ENCODE data around the gene PYROXD2. TPM values are rescaled to one million over a fixed set of nuclear protein-coding genes. Genes with fewer than 3 reads are reported as not detected.

Gene PYROXD2
- total and polyA plus RNA-seq, 2 experiments from 2014 or later: 12.1 to 13.8 TPM

DNA sequence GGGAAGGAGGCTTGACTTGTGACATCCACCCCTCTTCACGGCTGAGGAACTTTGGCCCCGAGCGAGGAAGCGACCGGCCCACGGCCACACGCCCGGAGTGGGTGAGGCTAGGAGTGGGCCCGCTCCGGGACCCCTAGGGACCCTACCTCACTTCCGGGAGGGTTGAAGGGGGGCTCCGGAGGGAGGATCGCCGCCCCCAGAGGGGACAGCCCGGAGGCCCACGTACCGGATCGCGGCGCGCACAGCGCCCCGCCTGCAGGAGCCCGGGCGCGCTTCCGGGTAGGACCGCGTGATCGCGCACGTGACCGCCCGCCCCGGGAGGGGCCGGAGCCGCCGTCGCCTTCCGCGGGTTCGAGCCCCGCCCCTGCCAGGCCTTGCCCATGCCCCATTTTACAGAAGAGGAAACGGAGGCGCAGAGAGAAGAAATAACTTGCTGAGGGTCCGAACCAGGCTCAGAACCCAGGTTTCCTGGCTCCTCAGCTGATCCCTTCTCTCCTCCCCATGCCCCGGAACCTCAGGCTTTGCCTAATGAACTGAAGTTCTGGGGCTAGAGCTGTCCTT is 31.8 kb upstream of the PYROXD2 start, which contains the start of gene HPS1:
HPS1 (minus strand) TSS at position 275 of the 561 bp plus-strand sequence. CDS start 3,695 bp downstream, outside the sequence.
- Histone ChIP-seq H3K27me3 (replicated peaks; ENCODE audit: insufficient read depth) (no peaks in the 10 kb centered on the region), H3F3A (ENCODE audit: insufficient read depth) (no peaks in the 10 kb centered on the region), H3K9ac (peak within 1 kb of the TSS; percentile 95), H3K4me3 (peak within 1 kb of the TSS; percentile 84), H3K4me2 (ENCODE audit: unreplicated experiment) (peak within 1 kb of the TSS; percentile 84), H3K36me3 (ENCODE audit: low read depth) (peaks cover 10% of the 10 kb centered on the region), H2AFZ (peak within 1 kb of the TSS; percentile 97), H4K20me1 (ENCODE audit: insufficient read depth) (no peaks in the 10 kb centered on the region), H3K9me2 (ENCODE audit: insufficient read depth) (no peaks in the 10 kb centered on the region), H3K9me3 (ENCODE audit: low read depth) (no peaks in the 10 kb centered on the region), H3K4me1 (ENCODE audit: insufficient read depth) (peaks cover 13% of the 10 kb centered on the region), H3K27ac (peak within 1 kb of the TSS; percentile 63), H3K79me2 (ENCODE audit: insufficient read depth) (peaks cover 19% of the 10 kb centered on the region)
- TF ChIP-seq EZH2 (IDR thresholded peaks at IDR 0.05; ENCODE audit: insufficient read depth, poor library complexity, severe bottlenecking) (no peak), EZH2phosphoT487 (IDR thresholded peaks at IDR 0.05; ENCODE audit: insufficient read depth, low read depth) (no peak)
- peak; percentile 93 for DNase-seq
- in situ Hi-C loops (cut with MboI): no loop called here
- WGBS, 2 experiments (ENCODE audit: low coverage in 1 of 2, low lambda C conversion rate in 2 of 2, missing lambda C conversion rate in 2 of 2): 2 to 3% methylated on average over 43 to 45 of the region's 47 CpGs

GRCh38 chr10:98446151-98446660 is 31.2 kb upstream of the PYROXD2 start:
- TF ChIP-seq EZH2phosphoT487 (IDR thresholded peaks at IDR 0.05; ENCODE audit: insufficient read depth, low read depth): no peak
- no peak for TF ChIP-seq EZH2 (IDR thresholded peaks at IDR 0.05; ENCODE audit: insufficient read depth, poor library complexity, severe bottlenecking)
- peaks cover 19% of the 10 kb centered on the region for H3K79me2 ChIP-seq (ENCODE audit: insufficient read depth)
- no peaks in the 10 kb centered on the region for H4K20me1 ChIP-seq (ENCODE audit: insufficient read depth)
- H3K9ac ChIP-seq: peak overlapping the region; percentile 95
- H3K4me1 ChIP-seq (ENCODE audit: insufficient read depth): peaks cover 13% of the 10 kb centered on the region
- peak overlapping the region; percentile 84 for H3K4me2 ChIP-seq (ENCODE audit: unreplicated experiment)
- DNase-seq: peak; percentile 75
- peak overlapping the region; percentile 63 for H3K27ac ChIP-seq
- no peaks in the 10 kb centered on the region for H3K9me2 ChIP-seq (ENCODE audit: insufficient read depth)
- H2AFZ ChIP-seq: peak overlapping the region; percentile 97
- WGBS, 2 experiments (ENCODE audit: low coverage in 1 of 2, low lambda C conversion rate in 2 of 2, missing lambda C conversion rate in 2 of 2): 2 to 5% methylated on average over 23 to 28 of the region's 28 CpGs
- in situ Hi-C loops (cut with MboI): no loop called here
- no peaks in the 10 kb centered on the region for H3F3A ChIP-seq (ENCODE audit: insufficient read depth)
- H3K36me3 ChIP-seq (ENCODE audit: low read depth): peaks cover 15% of the 10 kb centered on the region
- H3K4me3 ChIP-seq: peak overlapping the region; percentile 84
- H3K9me3 ChIP-seq (ENCODE audit: low read depth): no peaks in the 10 kb centered on the region
- no peaks in the 10 kb centered on the region for H3K27me3 ChIP-seq (replicated peaks; ENCODE audit: insufficient read depth)

GRCh38 chr10:98445200-98445812 is 30.3 kb upstream of the PYROXD2 start:
- TF ChIP-seq EZH2 (IDR thresholded peaks at IDR 0.05; ENCODE audit: insufficient read depth, poor library complexity, severe bottlenecking) (no peak), EZH2phosphoT487 (IDR thresholded peaks at IDR 0.05; ENCODE audit: insufficient read depth, low read depth) (no peak)
- Histone ChIP-seq H3K9me3 (ENCODE audit: low read depth) (no peaks in the 10 kb centered on the region), H3F3A (ENCODE audit: insufficient read depth) (no peaks in the 10 kb centered on the region), H3K4me1 (ENCODE audit: insufficient read depth) (peaks cover 13% of the 10 kb centered on the region), H4K20me1 (ENCODE audit: insufficient read depth) (no peaks in the 10 kb centered on the region), H3K4me2 (ENCODE audit: unreplicated experiment) (peak overlapping the region; percentile 84), H2AFZ (no peak overlapping the region), H3K27ac (no peak overlapping the region), H3K9ac (peak overlapping the region; percentile 95), H3K79me2 (ENCODE audit: insufficient read depth) (peaks cover 19% of the 10 kb centered on the region), H3K4me3 (peak overlapping the region; percentile 84), H3K27me3 (replicated peaks; ENCODE audit: insufficient read depth) (no peaks in the 10 kb centered on the region), H3K36me3 (ENCODE audit: low read depth) (peaks cover 20% of the 10 kb centered on the region), H3K9me2 (ENCODE audit: insufficient read depth) (no peaks in the 10 kb centered on the region)
- in situ Hi-C loops (cut with MboI): no loop called here
- DNase-seq: no peak
- WGBS, 2 experiments (ENCODE audit: low coverage in 1 of 2, low lambda C conversion rate in 2 of 2, missing lambda C conversion rate in 2 of 2): 42 to 53% methylated on average over 10 of the region's 10 CpGs

- no peak overlapping the region for H3K9ac ChIP-seq
- no peaks in the 10 kb centered on the region for H4K20me1 ChIP-seq (ENCODE audit: insufficient read depth)
- no peak overlapping the region for H3K4me3 ChIP-seq
- H2AFZ ChIP-seq: no peak overlapping the region
- H3K4me1 ChIP-seq (ENCODE audit: insufficient read depth): peaks cover 13% of the 10 kb centered on the region
- no peaks in the 10 kb centered on the region for H3K9me2 ChIP-seq (ENCODE audit: insufficient read depth)
- no peak for DNase-seq
- WGBS, 2 experiments (ENCODE audit: low coverage in 1 of 2, low lambda C conversion rate in 2 of 2, missing lambda C conversion rate in 2 of 2): 85 to 90% methylated on average over 9 of the region's 9 CpGs
- peaks cover 25% of the 10 kb centered on the region for H3K36me3 ChIP-seq (ENCODE audit: low read depth)
- H3K27ac ChIP-seq: no peak overlapping the region
- H3K27me3 ChIP-seq (replicated peaks; ENCODE audit: insufficient read depth): no peaks in the 10 kb centered on the region
- in situ Hi-C loops (cut with MboI): no loop called here
- no peaks in the 10 kb centered on the region for H3K9me3 ChIP-seq (ENCODE audit: low read depth)
- no peak for TF ChIP-seq EZH2 (IDR thresholded peaks at IDR 0.05; ENCODE audit: insufficient read depth, poor library complexity, severe bottlenecking)
- TF ChIP-seq EZH2phosphoT487 (IDR thresholded peaks at IDR 0.05; ENCODE audit: insufficient read depth, low read depth): no peak
- H3K79me2 ChIP-seq (ENCODE audit: insufficient read depth): peaks cover 19% of the 10 kb centered on the region
- no peak overlapping the region for H3K4me2 ChIP-seq (ENCODE audit: unreplicated experiment)
- H3F3A ChIP-seq (ENCODE audit: insufficient read depth): no peaks in the 10 kb centered on the region
These were observed 29.5 kb upstream of the PYROXD2 start for GRCh38 chr10:98444314-98445006.
